ENCODE measurements around the gene STX2. TPM values are rescaled to one million over a fixed set of nuclear protein-coding genes. Genes with fewer than 3 reads are reported as not detected.

STX2 gene
- total RNA-seq, 2 experiments from 2014 or later, result 13.4 to 14.1 TPM

GRCh38 chr12:130792821-130793553 lies 46.1 kb downstream of the STX2 start:
- no peak overlapping the region for H3K4me3 Mint-ChIP-seq
- Histone ChIP-seq H3K27ac (ENCODE audit: low read depth in 1 of 2, low read length in 2 of 2) (no peak overlapping the region), H3K36me3 (ENCODE audit: insufficient read depth, low read length) (peaks cover 25% of the 10 kb centered on the region), H3K4me1 (ENCODE audit: insufficient read depth, low read length) (peaks cover 13% of the 10 kb centered on the region), H3K9me3 (ENCODE audit: control insufficient read depth in 1 of 2, insufficient read depth in 1 of 2, low read length in 2 of 2) (peaks cover 0 to 4% of the 10 kb centered on the region in 2 experiments), H3K4me3 (ENCODE audit: low read length) (no peak overlapping the region), H3K27me3 (ENCODE audit: control insufficient read depth in 1 of 2, insufficient read depth in 2 of 2, low read length in 2 of 2) (no peaks in the 10 kb centered on the region)
- TF ChIP-seq CTCF (IDR thresholded peaks at IDR 0.05), result no peak
- H3K27ac Mint-ChIP-seq, result no peak overlapping the region
- H3K36me3 Mint-ChIP-seq (ENCODE audit: low read depth), result peaks cover 83% of the 10 kb centered on the region
- no peak for ATAC-seq (ENCODE audit: poor library complexity)
- H3K27me3 Mint-ChIP-seq, result no peaks in the 10 kb centered on the region
- H3K9me3 Mint-ChIP-seq, result no peaks in the 10 kb centered on the region
- ChIA-PET CTCF (no interaction called here), POLR2A (no interaction called here)
- DNase-seq, result no peak
- H3K4me1 Mint-ChIP-seq (ENCODE audit: low read depth), result peaks cover 7% of the 10 kb centered on the region
- intact Hi-C loops (cut with DNase I, micrococcal nuclease), result no loop called here

- ChIA-PET POLR2A (no interaction called here), CTCF (no interaction called here)
- no peaks in the 10 kb centered on the region for H3K27me3 ChIP-seq (ENCODE audit: control insufficient read depth in 1 of 2, insufficient read depth in 2 of 2, low read length in 2 of 2)
- ATAC-seq (ENCODE audit: poor library complexity) (no peak), DNase-seq (no peak)
- Mint-ChIP-seq H3K27ac (no peak overlapping the region), H3K27me3 (no peaks in the 10 kb centered on the region), H3K4me1 (ENCODE audit: low read depth) (peaks cover under 1% of the 10 kb centered on the region), H3K4me3 (no peak overlapping the region), H3K36me3 (ENCODE audit: low read depth) (peaks cover 83% of the 10 kb centered on the region), H3K9me3 (no peaks in the 10 kb centered on the region)
- intact Hi-C loops (cut with DNase I, micrococcal nuclease), result no loop called here
- peaks cover 3% of the 10 kb centered on the region for H3K4me1 ChIP-seq (ENCODE audit: insufficient read depth, low read length)
- no peak for TF ChIP-seq CTCF (IDR thresholded peaks at IDR 0.05)
- no peak overlapping the region for H3K27ac ChIP-seq (ENCODE audit: low read depth in 1 of 2, low read length in 2 of 2)
- H3K4me3 ChIP-seq (ENCODE audit: low read length), result no peak overlapping the region
- H3K36me3 ChIP-seq (ENCODE audit: insufficient read depth, low read length), result peaks cover 25% of the 10 kb centered on the region
- H3K9me3 ChIP-seq (ENCODE audit: control insufficient read depth in 1 of 2, insufficient read depth in 1 of 2, low read length in 2 of 2), result peaks cover 0 to 16% of the 10 kb centered on the region in 2 experiments
These were observed 47.4 kb downstream of the STX2 start for GRCh38 chr12:130791629-130792028.

- H3K9me3 Mint-ChIP-seq, result peaks cover 5% of the 10 kb centered on the region
- no peaks in the 10 kb centered on the region for H3K4me1 Mint-ChIP-seq (ENCODE audit: low read depth)
- no peak overlapping the region for H3K27ac Mint-ChIP-seq
- no peak overlapping the region for H3K4me3 Mint-ChIP-seq
- no peaks in the 10 kb centered on the region for H3K27me3 Mint-ChIP-seq
- no peak overlapping the region for H3K4me3 ChIP-seq (ENCODE audit: low read length)
- H3K27me3 ChIP-seq (ENCODE audit: control insufficient read depth in 1 of 2, insufficient read depth in 2 of 2, low read length in 2 of 2), result no peaks in the 10 kb centered on the region
- H3K36me3 Mint-ChIP-seq (ENCODE audit: low read depth), result peaks cover 79% of the 10 kb centered on the region
- H3K4me1 ChIP-seq (ENCODE audit: insufficient read depth, low read length), result no peaks in the 10 kb centered on the region
- intact Hi-C loops (cut with DNase I, micrococcal nuclease), result no loop called here
- peaks cover 18% of the 10 kb centered on the region for H3K36me3 ChIP-seq (ENCODE audit: insufficient read depth, low read length)
- no peak overlapping the region for H3K27ac ChIP-seq (ENCODE audit: low read depth in 1 of 2, low read length in 2 of 2)
- TF ChIP-seq CTCF (IDR thresholded peaks at IDR 0.05), result no peak
- ATAC-seq (ENCODE audit: poor library complexity) (no peak), DNase-seq (no peak)
- POLR2A ChIA-PET, result no interaction called here
- peaks cover 10 to 30% of the 10 kb centered on the region in 2 experiments for H3K9me3 ChIP-seq (ENCODE audit: control insufficient read depth in 1 of 2, insufficient read depth in 1 of 2, low read length in 2 of 2)
- CTCF ChIA-PET, result no interaction called here
These were observed 50.5 kb downstream of the STX2 start for GRCh38 chr12:130788515-130788914.
